ENCODE data around the gene CKM.
"Not testable (repeated sequence)": the region's sequence is repeated elsewhere in the genome, so short reads cannot be mapped to it uniquely, and the experiment has no call there.

The CKM gene

DNA sequence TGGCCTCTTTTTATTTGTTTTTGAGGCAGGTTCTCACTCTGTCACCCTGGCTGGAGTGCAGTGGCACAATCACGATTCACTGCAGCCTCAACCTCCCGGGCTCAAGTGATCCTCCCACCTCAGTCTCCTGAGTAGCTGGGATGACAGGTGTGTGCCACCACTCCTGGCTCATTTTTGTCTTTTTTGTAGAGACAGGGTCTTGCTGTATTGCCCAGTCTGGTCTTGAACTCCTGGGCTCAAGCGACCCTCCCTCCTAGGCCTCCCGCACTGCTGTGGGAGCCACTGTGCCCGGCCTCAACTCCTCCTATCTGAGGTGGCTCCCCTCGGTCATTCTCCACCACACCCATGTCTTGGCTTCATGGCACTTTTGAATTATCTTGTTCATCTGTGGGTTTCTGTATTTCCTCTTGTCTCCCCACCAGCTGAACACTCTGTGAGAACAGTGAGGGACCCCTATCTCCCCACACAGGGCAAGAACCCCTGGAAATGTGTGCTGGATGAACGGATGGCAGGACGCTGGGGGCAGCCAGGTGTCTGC is 7.9 kb downstream of the CKM start:
- DNase-seq: no peak

DNA sequence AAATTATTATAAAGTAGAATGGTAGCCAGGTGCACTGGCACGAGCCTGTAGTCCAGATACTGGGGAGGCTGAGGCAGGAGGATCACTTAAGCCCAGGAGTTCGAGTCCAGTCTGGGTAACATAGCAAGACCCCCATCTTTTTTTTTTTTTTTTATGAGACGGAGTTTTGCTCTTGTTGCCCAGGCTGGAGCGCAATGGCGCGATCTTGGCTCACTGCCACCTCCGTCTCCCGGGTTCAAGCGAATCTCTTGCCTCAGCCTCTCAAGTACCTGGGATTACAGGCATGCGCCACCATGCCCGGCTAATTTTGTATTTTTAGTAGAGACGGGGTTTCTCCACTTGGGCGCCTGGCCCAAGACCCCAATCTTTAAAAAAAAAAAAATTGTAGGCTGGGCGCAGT is 10.4 kb downstream of the CKM start:
- not testable (repeated sequence) for DNase-seq

DNA sequence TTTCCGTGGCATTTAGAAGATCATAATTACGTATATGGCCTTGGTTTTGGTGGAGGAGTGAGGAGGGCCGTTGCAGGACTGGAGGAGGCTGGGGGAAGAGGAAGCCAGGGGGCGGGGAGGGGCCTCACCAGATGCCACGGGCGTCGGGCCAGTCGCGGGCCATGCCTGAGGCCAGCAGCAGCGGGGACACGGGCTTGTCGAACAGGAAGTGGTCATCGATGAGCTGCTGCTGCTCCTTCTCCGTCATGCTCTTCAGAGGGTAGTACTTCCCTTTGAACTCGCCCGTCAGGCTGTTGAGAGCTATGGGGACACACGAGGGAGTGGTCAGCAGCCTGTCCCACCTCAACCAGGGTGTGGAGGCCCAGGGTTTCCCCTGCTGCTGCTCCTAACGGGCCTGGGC is 11.1 kb downstream of the CKM start:
- DNase-seq: peak; percentile 28

- not testable (repeated sequence) for DNase-seq
Observed at GRCh38 chr19:45309322-45309721, 13.4 kb downstream of the CKM start.

DNA sequence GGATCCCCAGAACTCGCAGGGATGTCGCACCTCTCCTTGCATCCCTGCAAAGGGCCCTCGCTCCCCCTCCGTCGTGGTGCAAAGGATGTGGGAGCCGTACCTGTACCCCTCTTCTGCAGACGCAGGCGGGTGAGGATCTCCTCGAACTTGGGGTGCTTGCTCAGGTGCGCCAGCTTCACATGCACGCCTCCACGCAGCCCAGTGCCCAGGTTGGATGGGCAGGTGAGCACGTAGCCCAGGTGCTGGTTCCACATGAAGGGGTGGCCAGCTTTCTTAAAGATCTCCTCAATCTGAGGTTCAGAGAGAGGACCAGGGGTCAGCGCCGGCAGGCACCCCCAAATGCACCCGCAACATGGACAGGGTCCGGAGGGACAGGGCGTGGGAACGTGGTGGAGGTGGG is 15.3 kb downstream of the CKM start:
- DNase-seq: no peak

- DNase-seq: peak; percentile 53
Observed at GRCh38 chr19:45306518-45307027, 16.1 kb downstream of the CKM start.

DNA sequence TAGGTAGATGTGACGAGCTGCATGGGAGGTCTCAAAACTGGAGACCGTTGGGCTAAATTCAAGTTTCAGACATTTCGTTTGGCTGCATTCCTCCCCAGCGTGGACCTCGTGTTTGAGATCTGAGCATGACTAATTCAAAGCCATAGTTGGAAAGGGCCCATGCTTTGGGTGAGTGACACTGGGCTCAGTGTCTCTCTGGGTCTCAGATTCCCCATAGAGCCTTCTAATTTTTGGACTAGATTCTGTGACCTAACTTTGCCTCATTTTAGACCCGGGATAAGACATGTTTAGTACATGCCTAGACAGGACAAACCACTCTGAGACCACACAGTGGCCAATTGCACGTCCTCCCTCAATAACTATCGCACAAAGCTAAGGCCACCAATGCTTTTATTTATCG is 16.6 kb downstream of the CKM start:
- DNase-seq: no peak

DNA sequence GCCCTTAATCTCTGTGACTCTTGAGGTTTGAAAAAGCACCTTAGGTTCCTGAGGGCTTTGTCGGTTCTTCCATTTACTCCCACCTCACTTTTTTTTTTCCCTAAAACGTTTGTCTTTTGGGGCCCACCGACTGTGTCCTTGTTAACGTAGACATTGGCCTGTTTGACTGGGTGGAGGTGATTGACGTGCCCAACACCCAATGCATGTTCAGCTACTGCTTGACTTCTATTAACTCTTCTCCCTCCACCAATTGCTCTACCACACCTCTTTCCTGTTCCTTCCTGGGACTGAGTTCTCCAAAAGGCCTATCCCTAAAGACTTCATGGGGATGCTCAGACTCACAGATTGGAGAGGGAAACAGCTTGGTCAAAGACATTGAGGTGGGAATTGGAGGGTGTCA is 17.3 kb downstream of the CKM start:
- no peak for DNase-seq

- DNase-seq: no peak
Observed at GRCh38 chr19:45305007-45305406, 17.7 kb downstream of the CKM start.

- DNase-seq: no peak
Observed at GRCh38 chr19:45304141-45304926, 18.3 kb downstream of the CKM start.

- no peak for DNase-seq
Observed at GRCh38 chr19:45303269-45304060, 19.2 kb downstream of the CKM start.

DNA sequence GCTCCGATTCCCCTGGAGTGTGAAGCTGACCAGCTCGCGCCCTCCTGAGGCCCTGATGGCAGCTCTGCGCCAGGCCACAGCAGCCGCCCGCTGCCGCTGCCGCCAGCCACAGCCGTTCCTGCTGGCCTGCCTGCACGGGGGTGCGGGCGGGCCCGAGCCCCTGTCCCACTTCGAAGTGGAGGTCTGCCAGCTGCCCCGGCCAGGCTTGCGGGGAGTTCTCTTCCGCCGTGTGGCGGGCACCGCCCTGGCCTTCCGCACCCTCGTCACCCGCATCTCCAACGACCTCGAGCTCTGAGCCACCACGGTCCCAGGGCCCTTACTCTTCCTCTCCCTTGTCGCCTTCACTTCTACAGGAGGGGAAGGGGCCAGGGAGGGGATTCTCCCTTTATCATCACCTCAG is 20.3 kb downstream of the CKM start:
- no peak for DNase-seq

- DNase-seq: no peak
Observed at GRCh38 chr19:45299719-45300118, 23.0 kb downstream of the CKM start.

GRCh38 chr19:45298264-45298663 is 24.4 kb downstream of the CKM start:
- DNase-seq: no peak

DNA sequence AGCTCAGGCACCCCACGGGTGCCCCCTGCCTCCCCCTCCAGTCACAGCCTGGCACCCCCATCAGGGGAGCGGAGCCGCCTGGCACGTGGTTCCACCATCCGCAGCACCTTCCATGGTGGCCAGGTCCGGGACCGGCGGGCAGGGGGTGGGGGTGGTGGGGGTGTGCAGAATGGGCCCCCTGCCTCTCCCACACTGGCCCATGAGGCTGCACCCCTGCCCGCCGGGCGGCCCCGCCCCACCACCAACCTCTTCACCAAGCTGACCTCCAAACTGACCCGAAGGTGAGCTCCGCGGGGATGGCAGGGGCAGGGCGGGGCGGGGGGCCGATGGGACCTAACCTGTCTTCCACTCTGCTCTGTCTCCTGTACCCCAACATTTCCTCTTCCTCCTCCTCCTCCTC is 25.0 kb downstream of the CKM start:
- DNase-seq: no peak

DNA sequence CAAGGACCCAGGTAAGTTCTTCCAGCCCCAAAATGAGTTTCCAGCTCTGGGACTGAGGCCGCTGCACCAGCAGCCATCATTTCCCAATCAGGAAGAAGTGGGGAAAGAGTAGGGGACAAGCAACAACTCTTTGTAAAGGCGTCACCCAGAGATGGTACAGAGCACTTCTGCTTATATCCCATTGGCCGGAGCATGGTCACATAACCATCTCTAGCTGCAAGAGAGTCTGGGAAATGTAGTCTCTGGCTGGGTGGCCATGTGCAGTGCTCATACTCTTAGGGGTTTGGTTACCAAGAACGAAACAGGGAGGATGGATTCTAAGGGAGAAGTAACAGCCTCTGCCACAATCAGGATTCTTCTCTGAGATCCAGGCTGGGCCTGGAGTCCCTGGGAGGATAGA is 26.3 kb downstream of the CKM start:
- no peak for DNase-seq

DNA sequence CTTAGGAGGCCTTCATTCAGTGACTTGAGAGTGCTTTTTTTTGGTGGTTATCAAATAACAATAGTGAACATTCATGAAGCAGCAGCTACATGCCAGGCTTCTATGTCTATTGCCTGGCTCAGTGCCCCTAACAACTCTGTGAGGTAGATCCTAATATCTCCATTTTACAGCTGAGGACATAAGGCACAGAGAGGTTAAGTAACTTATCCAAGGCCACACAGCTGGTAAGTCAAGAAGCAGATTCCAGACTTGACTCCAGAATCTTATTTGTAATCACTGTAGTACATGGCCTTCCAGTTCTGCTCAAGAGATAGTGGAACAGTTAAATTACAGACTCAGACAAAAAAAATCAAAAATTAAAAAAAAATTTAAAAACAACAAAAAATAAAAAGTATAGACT is 26.8 kb downstream of the CKM start:
- DNase-seq: no peak

GRCh38 chr19:45294291-45295029 is 28.2 kb downstream of the CKM start:
- peak; percentile 13 for DNase-seq

DNA sequence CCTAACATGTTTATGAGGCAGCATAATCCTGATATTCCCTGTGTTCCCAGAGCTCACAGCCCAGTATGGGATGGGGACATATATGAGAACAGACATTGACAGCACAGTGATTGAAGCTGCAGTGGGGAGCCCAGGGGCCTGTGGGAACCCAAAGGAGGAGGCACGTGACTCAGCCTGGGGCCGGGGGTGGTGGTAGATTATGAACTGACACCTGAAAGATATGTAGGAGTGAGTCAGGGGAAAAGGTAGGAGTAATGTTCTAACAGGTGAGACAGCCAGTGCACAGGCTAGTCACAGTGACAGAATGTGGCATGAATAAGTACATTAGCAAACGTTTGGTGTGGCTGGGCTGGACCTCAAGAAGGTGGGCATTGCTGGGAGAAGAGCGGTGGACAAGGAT is 29.0 kb downstream of the CKM start:
- DNase-seq: no peak

GRCh38 chr19:45291834-45292233 is 30.8 kb downstream of the CKM start:
- no peak for DNase-seq

DNA sequence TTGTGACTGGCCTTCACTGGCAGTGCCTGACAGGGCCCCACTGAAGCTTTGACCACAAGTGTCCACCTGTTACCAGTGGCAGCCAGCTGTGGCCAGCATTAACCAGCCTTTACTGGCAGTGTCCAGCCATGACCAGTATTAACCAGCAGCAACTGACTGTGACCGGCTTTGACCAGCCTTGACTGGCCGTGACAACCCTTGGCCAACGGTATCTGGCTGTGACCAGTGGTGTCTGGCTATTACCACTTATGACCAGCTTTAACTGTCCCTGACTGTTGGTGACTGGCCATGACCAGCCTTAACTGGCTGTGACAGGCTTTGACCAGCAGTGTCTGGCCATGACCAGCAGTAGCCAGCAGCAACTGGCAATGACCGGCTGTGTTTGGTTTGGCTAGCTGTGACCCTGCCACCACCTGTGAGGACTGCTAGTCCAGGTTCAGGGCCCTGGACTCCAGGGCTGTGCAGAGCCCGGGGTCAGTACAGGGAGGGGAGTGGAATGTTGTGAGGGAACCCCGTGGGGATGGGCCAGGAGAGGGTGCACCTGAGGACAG is 32.2 kb downstream of the CKM start:
- no peak for DNase-seq

GRCh38 chr19:45283443-45284033 is 39.1 kb downstream of the CKM start:
- DNase-seq: no peak

Measured in DMS53 (cell line).